Astrocyte (in vitro differentiated cells and primary cell): ENCODE results near the gene CORO2B. TPM values are rescaled to one million over a fixed set of nuclear protein-coding genes. Genes with fewer than 3 reads are reported as not detected.

ENCODE experiments used
- DNase-seq: peaks from one replicate; pipeline ENCODE4 v3.0.0-alpha.2; 2010; ENCODE audit warnings: low read depth
- FAIRE-seq: peaks from 2 replicates; lab custom pipeline; 2011; peaks lifted over from hg19 to GRCh38; lab: Jason Lieb, UNC
- H2AFZ ChIP-seq: 2 replicates; pipeline ENCODE4 v1.6.0; 2012; ENCODE audit warnings: low read depth, low read length, inconsistent platforms
- H3K27ac ChIP-seq: 2 replicates; pipeline ENCODE4 v1.5.1; 2011; ENCODE audit warnings: low read depth, low read length, inconsistent platforms
- H3K27me3 ChIP-seq: 2 replicates; pipeline ENCODE4 v1.6.0; 2011; ENCODE audit warnings: low read length, inconsistent platforms; ENCODE audit not compliant: insufficient read depth
- H3K36me3 ChIP-seq: 2 replicates; pipeline ENCODE4 v1.5.1; 2011; ENCODE audit warnings: low read length, inconsistent platforms; ENCODE audit not compliant: insufficient read depth
- H3K4me1 ChIP-seq: 2 replicates; pipeline ENCODE4 v1.5.1; 2011; ENCODE audit warnings: low read length, inconsistent platforms; ENCODE audit not compliant: insufficient read depth
- H3K4me2 ChIP-seq: 2 replicates; pipeline ENCODE4 v1.6.0; 2012; ENCODE audit warnings: low read length, inconsistent platforms
- H3K4me3 ChIP-seq: 2 replicates; pipeline ENCODE4 v1.5.1; 2011; ENCODE audit warnings: low read depth, mild to moderate bottlenecking, low read length, inconsistent platforms; ENCODE audit not compliant: insufficient read depth
- H3K79me2 ChIP-seq: 2 replicates; pipeline ENCODE4 v1.6.0; 2012; ENCODE audit warnings: mild to moderate bottlenecking, low read length, inconsistent platforms; ENCODE audit not compliant: insufficient read depth
- H3K9ac ChIP-seq: 2 replicates; pipeline ENCODE4 v1.6.0; 2012; ENCODE audit warnings: mild to moderate bottlenecking, low read length, inconsistent platforms
- H3K9me3 ChIP-seq: 2 replicates; pipeline ENCODE4 v1.5.1; 2012; ENCODE audit warnings: low read depth, mild to moderate bottlenecking, low read length, inconsistent platforms; ENCODE audit not compliant: insufficient read depth
- H4K20me1 ChIP-seq: 2 replicates; pipeline ENCODE4 v1.6.0; 2012; ENCODE audit warnings: low read length, inconsistent platforms; ENCODE audit not compliant: insufficient read depth
- H3K27ac Mint-ChIP-seq: one replicate; pipeline ENCODE4 v1.8.0; 2021; ENCODE audit warnings: mild to moderate bottlenecking, mixed read lengths; ENCODE audit not compliant: unreplicated experiment
- H3K27me3 Mint-ChIP-seq: one replicate; pipeline ENCODE4 v1.8.0; 2021; ENCODE audit warnings: low read depth, mixed read lengths; ENCODE audit not compliant: unreplicated experiment
- H3K36me3 Mint-ChIP-seq: one replicate; pipeline ENCODE4 v1.8.0; 2021; ENCODE audit warnings: low read depth, mixed read lengths; ENCODE audit not compliant: unreplicated experiment
- H3K4me1 Mint-ChIP-seq: one replicate; pipeline ENCODE4 v1.8.0; 2021; ENCODE audit warnings: low read depth, mixed read lengths; ENCODE audit not compliant: unreplicated experiment
- H3K4me3 Mint-ChIP-seq: one replicate; pipeline ENCODE4 v1.8.0; 2021; ENCODE audit warnings: mild to moderate bottlenecking, moderate library complexity, mixed read lengths; ENCODE audit not compliant: unreplicated experiment
- H3K9me3 Mint-ChIP-seq: one replicate; pipeline ENCODE4 v1.8.0; 2021; ENCODE audit warnings: mild to moderate bottlenecking, mixed read lengths; ENCODE audit not compliant: unreplicated experiment
- EZH2 ChIP-seq: IDR thresholded peaks from 2 replicates; pipeline ENCODE4 v1.6.1; 2012; ENCODE audit warnings: mild to moderate bottlenecking, low read length, inconsistent platforms; ENCODE audit not compliant: insufficient read depth
- total RNA-seq: library from RNA; stranded (reverse); gene quantifications from 2 replicates; pipeline ENCODE4 v1.2.1, GENCODE V29; 2021
- TF ChIP-seq, protein P1 (sequence below): IDR thresholded peaks from 2 replicates; pipeline ENCODE4 v1.5.1; 2011; ENCODE audit warnings: low read depth, mild to moderate bottlenecking, inconsistent platforms, low read length, moderate library complexity; ENCODE audit not compliant: insufficient read depth

Gene CORO2B
- total RNA-seq, 1 donor from 2014 or later = 7.4 TPM

DNA sequence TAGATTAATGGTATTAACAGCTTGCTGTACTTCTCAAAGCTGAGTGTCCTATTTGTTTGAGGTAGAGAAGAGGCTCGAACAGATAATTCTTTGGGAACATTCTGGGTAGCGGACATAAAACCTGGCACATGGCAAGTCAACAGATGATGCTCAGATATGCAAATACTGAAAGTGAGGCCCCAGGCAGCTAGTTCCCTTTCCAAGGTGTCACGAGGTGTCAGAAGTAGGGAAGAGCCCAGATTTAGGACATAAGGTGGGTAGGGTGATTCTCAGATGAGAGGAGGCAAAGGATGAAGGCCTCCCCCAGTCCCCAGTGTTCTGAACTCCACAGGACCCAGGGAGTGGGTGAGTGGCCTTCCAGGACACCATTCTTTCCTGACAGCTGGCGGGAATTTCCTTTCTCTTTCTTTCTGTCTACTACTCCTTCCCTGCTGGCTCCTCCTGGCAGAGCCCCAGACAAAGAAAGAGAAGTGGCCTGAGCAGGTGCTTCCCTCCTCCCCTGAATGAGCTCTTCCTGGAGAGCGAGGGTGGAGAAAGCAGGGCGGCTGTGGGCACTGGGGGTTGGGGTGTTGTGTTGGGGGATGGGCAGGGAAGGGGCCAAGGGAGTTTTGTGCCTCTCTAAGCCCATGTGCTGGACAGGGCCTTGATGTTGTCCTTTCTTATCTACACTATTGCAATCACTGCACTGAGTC is 87.5 kb downstream of the CORO2B start:
- Histone ChIP-seq H3K27me3 (no peaks in the 10 kb centered on the region), H3K4me1 (no peaks in the 10 kb centered on the region), H2AFZ (no peak overlapping the region), H3K9me3 (no peaks in the 10 kb centered on the region), H3K27ac (no peak overlapping the region), H3K4me3 (no peak overlapping the region), H3K79me2 (no peaks in the 10 kb centered on the region), H3K4me2 (no peak overlapping the region), H3K36me3 (no peaks in the 10 kb centered on the region), H4K20me1 (no peaks in the 10 kb centered on the region), H3K9ac (no peak overlapping the region)
- no peak overlapping the region for H3K27ac Mint-ChIP-seq
- no peak for FAIRE-seq
- H3K4me3 Mint-ChIP-seq = no peak overlapping the region
- no peak for DNase-seq
- H3K9me3 Mint-ChIP-seq = peaks cover 3% of the 10 kb centered on the region
- TF ChIP-seq, protein P1, sequence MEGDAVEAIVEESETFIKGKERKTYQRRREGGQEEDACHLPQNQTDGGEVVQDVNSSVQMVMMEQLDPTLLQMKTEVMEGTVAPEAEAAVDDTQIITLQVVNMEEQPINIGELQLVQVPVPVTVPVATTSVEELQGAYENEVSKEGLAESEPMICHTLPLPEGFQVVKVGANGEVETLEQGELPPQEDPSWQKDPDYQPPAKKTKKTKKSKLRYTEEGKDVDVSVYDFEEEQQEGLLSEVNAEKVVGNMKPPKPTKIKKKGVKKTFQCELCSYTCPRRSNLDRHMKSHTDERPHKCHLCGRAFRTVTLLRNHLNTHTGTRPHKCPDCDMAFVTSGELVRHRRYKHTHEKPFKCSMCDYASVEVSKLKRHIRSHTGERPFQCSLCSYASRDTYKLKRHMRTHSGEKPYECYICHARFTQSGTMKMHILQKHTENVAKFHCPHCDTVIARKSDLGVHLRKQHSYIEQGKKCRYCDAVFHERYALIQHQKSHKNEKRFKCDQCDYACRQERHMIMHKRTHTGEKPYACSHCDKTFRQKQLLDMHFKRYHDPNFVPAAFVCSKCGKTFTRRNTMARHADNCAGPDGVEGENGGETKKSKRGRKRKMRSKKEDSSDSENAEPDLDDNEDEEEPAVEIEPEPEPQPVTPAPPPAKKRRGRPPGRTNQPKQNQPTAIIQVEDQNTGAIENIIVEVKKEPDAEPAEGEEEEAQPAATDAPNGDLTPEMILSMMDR = no peak
- TF ChIP-seq EZH2 = no peak
- peaks cover 4% of the 10 kb centered on the region for H3K4me1 Mint-ChIP-seq
- H3K36me3 Mint-ChIP-seq = peaks cover 3% of the 10 kb centered on the region
- H3K27me3 Mint-ChIP-seq = peaks cover 2% of the 10 kb centered on the region

DNA sequence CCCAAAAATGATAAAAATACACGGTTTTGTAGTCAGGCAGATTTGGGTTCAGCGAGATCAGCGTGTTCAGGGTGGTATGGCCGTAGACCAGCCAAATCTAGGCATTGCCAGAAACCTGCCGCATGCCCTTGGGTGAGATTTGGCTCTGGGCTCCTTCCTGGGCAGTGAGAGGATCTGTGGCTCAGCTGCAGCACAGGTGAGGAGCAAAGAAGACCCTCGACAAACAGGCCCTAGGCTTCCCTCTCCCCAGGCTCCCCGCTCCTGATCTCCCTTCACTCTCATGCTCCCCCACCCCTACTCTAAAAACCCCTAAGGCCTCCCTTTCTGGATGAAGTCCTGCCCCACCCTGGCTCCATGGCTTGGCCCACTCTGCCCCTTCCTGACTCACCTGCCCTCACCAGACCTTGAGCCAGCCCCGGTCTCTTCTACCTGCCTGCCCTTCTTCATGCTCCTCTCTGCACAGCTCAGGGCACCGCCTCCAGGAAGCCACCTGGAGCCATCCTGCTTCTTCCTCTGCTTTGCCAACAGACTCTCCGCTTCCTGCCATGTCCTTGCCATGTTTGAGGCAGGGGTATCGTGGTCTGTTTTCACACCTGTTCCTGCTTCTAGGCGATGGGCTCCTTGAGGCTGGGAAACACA is 88.1 kb downstream of the CORO2B start:
- no peak overlapping the region for H3K4me3 ChIP-seq
- no peaks in the 10 kb centered on the region for H3K36me3 ChIP-seq
- peaks cover 2% of the 10 kb centered on the region for H3K27me3 Mint-ChIP-seq
- no peaks in the 10 kb centered on the region for H4K20me1 ChIP-seq
- peaks cover 3% of the 10 kb centered on the region for H3K36me3 Mint-ChIP-seq
- DNase-seq (no peak), FAIRE-seq (no peak)
- H3K4me3 Mint-ChIP-seq = no peak overlapping the region
- no peak overlapping the region for H2AFZ ChIP-seq
- no peak overlapping the region for H3K27ac ChIP-seq
- H3K79me2 ChIP-seq = no peaks in the 10 kb centered on the region
- H3K27ac Mint-ChIP-seq = no peak overlapping the region
- no peaks in the 10 kb centered on the region for H3K27me3 ChIP-seq
- H3K4me1 ChIP-seq = no peaks in the 10 kb centered on the region
- TF ChIP-seq, protein P1 = no peak
- TF ChIP-seq EZH2 = no peak
- H3K9me3 Mint-ChIP-seq = peaks cover 5% of the 10 kb centered on the region
- no peak overlapping the region for H3K4me2 ChIP-seq
- H3K9ac ChIP-seq = no peak overlapping the region
- H3K4me1 Mint-ChIP-seq = peaks cover 4% of the 10 kb centered on the region
- no peaks in the 10 kb centered on the region for H3K9me3 ChIP-seq
